Tibial artery (tissue), 4 donors: ENCODE measurements around the gene NBPF20.
"Not testable (repeated sequence)": the region's sequence is repeated elsewhere in the genome, so short reads cannot be mapped to it uniquely, and the experiment has no call there.

Experiments used
- DNase-seq, 2 donors: peaks; one replicate each; pipeline ENCODE4 v3.0.0-alpha.2; 2019
- H3K27ac ChIP-seq, 2 donors: fragments of 200-600 bp; sonication (generic) in 1 of 2; 1 replicate in 1 of 2; 2 replicates in 1 of 2; pipeline ENCODE4 v1.5.1; 2018 to 2019; ENCODE audit warnings: mild to moderate bottlenecking in 1 of 2
- H3K27me3 ChIP-seq, 2 donors: fragments of 200-600 bp; sonication (generic) in 1 of 2; one replicate each; pipeline versions ENCODE4 v1.5.1 to v1.6.0; 2016 to 2019
- H3K36me3 ChIP-seq, 3 donors: fragments of 200-600 bp; sonication (generic) in 2 of 3; one replicate each; pipeline ENCODE4 v1.5.1; 2016 to 2019; ENCODE audit warnings: mild to moderate bottlenecking in 2 of 3
- H3K4me1 ChIP-seq, 4 donors: fragments of 200-600 bp; sonication (generic) in 2 of 4; 1 replicate in 3 of 4; 2 replicates in 1 of 4; pipeline ENCODE4 v1.5.1; 2016 to 2019
- H3K4me3 ChIP-seq, 2 donors: fragments of 200-600 bp; sonication (generic) in 1 of 2; 1 replicate in 1 of 2; 2 replicates in 1 of 2; pipeline ENCODE4 v1.5.1; 2018 to 2019; ENCODE audit warnings: mild to moderate bottlenecking in 2 of 2
- H3K9me3 ChIP-seq, 3 donors: fragments of 200-600 bp; sonication (generic) in 1 of 3; one replicate each; pipeline ENCODE4 v1.5.1; 2016 to 2019
- intact Hi-C: fragments of 100-400 bp; cut with DNase I; formaldehyde crosslinking; loops from one replicate; pipeline ENCODE4 v1.15.0; 2023; ENCODE audit warnings: low total_unique reads

Gene NBPF20

GRCh38 chr1:145453873-145454823 lies 28.7 kb upstream of the NBPF20 start:
- H3K9me3 ChIP-seq, H3K36me3 ChIP-seq, H3K27me3 ChIP-seq, H3K27ac ChIP-seq, H3K4me1 ChIP-seq, intact Hi-C loops, DNase-seq, H3K4me3 ChIP-seq: not testable (repeated sequence)

GRCh38 chr1:145452506-145452905 lies 27.1 kb upstream of the NBPF20 start:
- H3K4me1 ChIP-seq, H3K27ac ChIP-seq, DNase-seq, H3K9me3 ChIP-seq, H3K4me3 ChIP-seq, H3K36me3 ChIP-seq, H3K27me3 ChIP-seq, intact Hi-C loops: not testable (repeated sequence)

- H3K27ac ChIP-seq, intact Hi-C loops, DNase-seq, H3K36me3 ChIP-seq, H3K9me3 ChIP-seq, H3K4me1 ChIP-seq, H3K27me3 ChIP-seq, H3K4me3 ChIP-seq: not testable (repeated sequence)
Observed at GRCh38 chr1:145451914-145452313, 26.5 kb upstream of the NBPF20 start.

- H3K9me3 ChIP-seq, H3K4me3 ChIP-seq, H3K27ac ChIP-seq, H3K27me3 ChIP-seq, intact Hi-C loops, H3K36me3 ChIP-seq, H3K4me1 ChIP-seq, DNase-seq: not testable (repeated sequence)
Observed at GRCh38 chr1:145445219-145445618, 19.8 kb upstream of the NBPF20 start.

- intact Hi-C loops, H3K4me3 ChIP-seq, H3K4me1 ChIP-seq, DNase-seq, H3K9me3 ChIP-seq, H3K27me3 ChIP-seq, H3K36me3 ChIP-seq, H3K27ac ChIP-seq: not testable (repeated sequence)
Observed at GRCh38 chr1:145442340-145442739, 16.9 kb upstream of the NBPF20 start.

GRCh38 chr1:145431363-145432256 lies 6.2 kb upstream of the NBPF20 start:
- H3K27ac ChIP-seq, intact Hi-C loops, H3K9me3 ChIP-seq, DNase-seq, H3K36me3 ChIP-seq, H3K4me1 ChIP-seq: not testable (repeated sequence)
- peaks cover 0 to 40% of the 10 kb centered on the region in 2 donors for H3K27me3 ChIP-seq
- peak overlapping the region; percentile 10 to 29 for H3K4me3 ChIP-seq

- H3K27ac ChIP-seq, H3K36me3 ChIP-seq, H3K4me3 ChIP-seq, H3K4me1 ChIP-seq, DNase-seq, H3K9me3 ChIP-seq, intact Hi-C loops: not testable (repeated sequence)
- peaks cover 0 to 40% of the 10 kb centered on the region in 2 donors for H3K27me3 ChIP-seq
Observed at GRCh38 chr1:145430830-145431229, 5.4 kb upstream of the NBPF20 start.

- peaks cover 0 to 16% (median 2%) of the 10 kb centered on the region in 4 donors for H3K4me1 ChIP-seq
Observed at GRCh38 chr1:145429329-145429728, 3.9 kb upstream of the NBPF20 start.

GRCh38 chr1:145424612-145425435 lies 579 bp downstream of the NBPF20 start:
- Histone ChIP-seq H3K27ac (peak overlapping the region; percentile 33 to 61), H3K4me3 (peak overlapping the region; percentile 60 to 78), H3K27me3 (peaks cover 0 to 31% of the 10 kb centered on the region in 2 donors), H3K4me1 (peaks cover 0 to 11% (median 2%) of the 10 kb centered on the region in 4 donors)
- H3K9me3 ChIP-seq, intact Hi-C loops, H3K36me3 ChIP-seq, DNase-seq: not testable (repeated sequence)

More at GRCh38 chr1:145429329-145429728, 3.9 kb upstream of the NBPF20 start:
- intact Hi-C loops, H3K9me3 ChIP-seq, DNase-seq, H3K4me3 ChIP-seq, H3K27ac ChIP-seq, H3K36me3 ChIP-seq: not testable (repeated sequence)
- H3K27me3 ChIP-seq: peaks cover 0 to 40% of the 10 kb centered on the region in 2 donors

GRCh38 chr1:145415149-145415548 lies 10.3 kb downstream of the NBPF20 start:
- H3K9me3 ChIP-seq, DNase-seq, H3K36me3 ChIP-seq, H3K4me3 ChIP-seq, intact Hi-C loops, H3K4me1 ChIP-seq, H3K27me3 ChIP-seq, H3K27ac ChIP-seq: not testable (repeated sequence)

GRCh38 chr1:145407266-145407665 lies 18.1 kb downstream of the NBPF20 start:
- H3K27ac ChIP-seq, DNase-seq, H3K27me3 ChIP-seq, H3K4me1 ChIP-seq, intact Hi-C loops, H3K36me3 ChIP-seq, H3K9me3 ChIP-seq, H3K4me3 ChIP-seq: not testable (repeated sequence)

GRCh38 chr1:145404949-145405348 lies 20.5 kb downstream of the NBPF20 start:
- H3K36me3 ChIP-seq, H3K27ac ChIP-seq, DNase-seq, intact Hi-C loops, H3K4me1 ChIP-seq, H3K9me3 ChIP-seq, H3K27me3 ChIP-seq, H3K4me3 ChIP-seq: not testable (repeated sequence)

- H3K27ac ChIP-seq, H3K36me3 ChIP-seq, H3K27me3 ChIP-seq, intact Hi-C loops, H3K4me3 ChIP-seq, H3K9me3 ChIP-seq, H3K4me1 ChIP-seq, DNase-seq: not testable (repeated sequence)
Observed at GRCh38 chr1:145400701-145401100, 24.7 kb downstream of the NBPF20 start.
